ENCODE measurements around the gene IL16. TPM values are rescaled to one million over a fixed set of nuclear protein-coding genes. Genes with fewer than 3 reads are reported as not detected.

Gene IL16
- total RNA-seq, 6 experiments from 2014 or later = 2.0 to 6.8 (median 3.2) TPM

DNA sequence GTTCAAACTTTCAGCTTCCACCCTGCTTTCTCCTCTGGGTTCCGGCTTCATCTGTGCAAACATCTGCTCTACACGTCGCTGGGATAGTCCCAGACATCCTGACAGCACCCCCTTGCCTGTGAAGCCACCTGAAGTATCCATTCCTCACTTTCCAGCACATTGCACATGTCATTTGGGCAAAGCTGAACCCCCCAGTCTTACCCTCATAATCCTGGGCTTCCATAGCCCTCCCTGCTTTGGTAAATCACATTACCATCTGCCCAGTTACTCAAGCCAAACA lies 84.7 kb downstream of the IL16 start:
- H3K9me3 ChIP-seq = no peaks in the 10 kb centered on the region
- TF ChIP-seq, protein P1, sequence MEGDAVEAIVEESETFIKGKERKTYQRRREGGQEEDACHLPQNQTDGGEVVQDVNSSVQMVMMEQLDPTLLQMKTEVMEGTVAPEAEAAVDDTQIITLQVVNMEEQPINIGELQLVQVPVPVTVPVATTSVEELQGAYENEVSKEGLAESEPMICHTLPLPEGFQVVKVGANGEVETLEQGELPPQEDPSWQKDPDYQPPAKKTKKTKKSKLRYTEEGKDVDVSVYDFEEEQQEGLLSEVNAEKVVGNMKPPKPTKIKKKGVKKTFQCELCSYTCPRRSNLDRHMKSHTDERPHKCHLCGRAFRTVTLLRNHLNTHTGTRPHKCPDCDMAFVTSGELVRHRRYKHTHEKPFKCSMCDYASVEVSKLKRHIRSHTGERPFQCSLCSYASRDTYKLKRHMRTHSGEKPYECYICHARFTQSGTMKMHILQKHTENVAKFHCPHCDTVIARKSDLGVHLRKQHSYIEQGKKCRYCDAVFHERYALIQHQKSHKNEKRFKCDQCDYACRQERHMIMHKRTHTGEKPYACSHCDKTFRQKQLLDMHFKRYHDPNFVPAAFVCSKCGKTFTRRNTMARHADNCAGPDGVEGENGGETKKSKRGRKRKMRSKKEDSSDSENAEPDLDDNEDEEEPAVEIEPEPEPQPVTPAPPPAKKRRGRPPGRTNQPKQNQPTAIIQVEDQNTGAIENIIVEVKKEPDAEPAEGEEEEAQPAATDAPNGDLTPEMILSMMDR (IDR thresholded peaks at IDR 0.05) = no peak
- TF ChIP-seq POLR2A (IDR thresholded peaks at IDR 0.05) = no peak
- H3K27me3 ChIP-seq = no peaks in the 10 kb centered on the region
- ATAC-seq (no peak), DNase-seq (no peak)
- peaks cover 0 to 42% (median 15%) of the 10 kb centered on the region in 4 donors for H3K4me1 ChIP-seq
- no peak overlapping the region for H3K4me3 ChIP-seq
- 95% methylated on average over 3 of the region's 3 CpGs for WGBS (ENCODE audit: insufficient coverage, low coverage, low lambda C conversion rate, missing lambda C conversion rate)
- H3K27ac ChIP-seq = peak overlapping the region in 1 of 3 donors; percentile 54
- no peaks in the 10 kb centered on the region for H3K36me3 ChIP-seq
- intact Hi-C loops (cut with DNase I) = no loop called here

DNA sequence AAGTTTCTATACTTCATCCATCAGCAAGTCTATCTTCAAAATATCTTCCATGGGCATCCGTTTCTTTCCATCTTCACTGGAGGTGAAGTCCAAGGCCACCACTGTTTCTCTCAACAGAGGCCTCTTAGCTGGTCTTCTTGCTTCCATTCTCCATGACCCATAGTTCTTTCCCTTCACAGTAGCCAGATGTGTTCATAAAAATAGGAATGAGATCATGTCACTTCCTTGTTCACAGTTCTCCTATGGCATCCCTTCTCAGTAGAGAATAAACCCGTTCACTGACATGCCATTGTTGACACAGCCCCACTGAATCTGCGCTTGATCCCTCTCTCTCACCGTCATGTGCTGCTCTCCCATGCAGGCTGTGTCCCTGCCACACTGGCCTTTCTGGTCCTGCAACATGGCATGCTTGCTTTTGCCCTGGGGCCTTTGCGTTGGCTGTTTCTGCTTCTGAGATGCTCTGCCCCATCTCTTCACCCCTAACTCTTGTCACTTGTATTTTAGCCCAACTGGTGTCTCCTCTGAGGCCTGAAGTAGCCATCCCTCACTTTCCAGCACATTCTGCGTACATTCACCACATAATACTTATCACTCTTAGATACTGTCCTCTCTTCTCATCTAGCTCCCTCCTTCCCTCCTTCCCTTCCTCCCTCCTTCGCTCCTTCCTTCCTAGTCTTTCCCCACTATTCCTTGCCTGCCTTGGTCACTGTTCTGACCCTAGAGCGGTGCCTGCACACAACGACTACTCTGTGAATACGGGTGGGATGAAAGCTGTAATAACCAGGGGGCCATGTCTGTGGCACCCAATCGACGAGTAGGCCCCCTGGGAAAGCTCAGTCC lies 85.3 kb downstream of the IL16 start:
- 85% methylated on average over 10 of the region's 12 CpGs for WGBS (ENCODE audit: insufficient coverage, low coverage, low lambda C conversion rate, missing lambda C conversion rate)
- peak in 1 of 3 donors; percentile 27 for DNase-seq
- ATAC-seq = no peak

DNA sequence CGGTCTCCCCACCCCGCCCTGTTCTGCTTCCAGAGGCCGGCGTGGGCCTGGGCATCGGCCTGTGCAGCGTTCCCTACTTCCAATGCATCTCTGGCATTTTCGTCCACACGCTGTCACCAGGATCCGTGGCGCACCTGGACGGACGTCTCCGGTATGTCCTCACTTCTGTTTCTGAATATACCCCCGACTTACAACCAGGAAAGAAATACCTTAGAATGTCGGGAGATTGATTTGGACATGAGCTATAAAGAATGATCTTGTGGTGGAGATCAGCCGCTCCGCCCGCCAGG lies 85.9 kb downstream of the IL16 start:
- no peaks in the 10 kb centered on the region for H3K36me3 ChIP-seq
- ATAC-seq (no peak), DNase-seq (peak in 1 of 3 donors; percentile 39)
- H3K9me3 ChIP-seq = no peaks in the 10 kb centered on the region
- WGBS (ENCODE audit: insufficient coverage, low coverage, low lambda C conversion rate, missing lambda C conversion rate) = 97% methylated on average over 18 of the region's 18 CpGs
- TF ChIP-seq, protein P1 (IDR thresholded peaks at IDR 0.05) = no peak
- TF ChIP-seq POLR2A (IDR thresholded peaks at IDR 0.05) = no peak
- H3K27me3 ChIP-seq = no peaks in the 10 kb centered on the region
- no peak overlapping the region for H3K27ac ChIP-seq
- H3K4me1 ChIP-seq = peaks cover 0 to 39% (median 15%) of the 10 kb centered on the region in 4 donors
- intact Hi-C loops (cut with DNase I) = no loop called here
- no peak overlapping the region for H3K4me3 ChIP-seq

More for the DNA sequence above, 85.3 kb downstream of the IL16 start:
- Histone ChIP-seq H3K27me3 (no peaks in the 10 kb centered on the region), H3K36me3 (no peaks in the 10 kb centered on the region), H3K9me3 (no peaks in the 10 kb centered on the region), H3K27ac (no peak overlapping the region), H3K4me3 (no peak overlapping the region), H3K4me1 (peaks cover 0 to 41% (median 15%) of the 10 kb centered on the region in 4 donors)
- intact Hi-C loops (cut with DNase I) = no loop called here
- TF ChIP-seq POLR2A (IDR thresholded peaks at IDR 0.05) = no peak

DNA sequence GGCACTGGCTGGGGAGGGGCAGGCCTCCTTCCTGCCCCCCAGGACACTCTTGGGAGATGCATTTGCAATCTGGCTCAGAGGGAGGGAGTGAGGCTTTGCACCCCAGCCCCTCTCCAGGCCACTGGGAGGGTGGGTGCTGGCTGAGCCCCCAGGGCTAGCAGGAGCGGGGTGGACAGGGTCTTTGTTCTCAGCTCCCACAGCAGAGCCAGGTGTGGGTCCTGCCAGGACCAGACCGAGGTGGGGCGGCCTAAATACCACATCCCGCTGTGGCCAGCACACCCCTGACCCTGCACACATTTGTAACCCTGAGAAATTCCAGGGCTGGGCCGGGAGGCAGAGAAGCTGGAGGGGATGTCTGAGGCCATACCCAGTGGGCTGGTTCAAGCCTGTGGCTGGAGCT lies 86.2 kb downstream of the IL16 start:
- Histone ChIP-seq H3K4me1 (peaks cover 0 to 36% (median 15%) of the 10 kb centered on the region in 4 donors), H3K4me3 (no peak overlapping the region), H3K27ac (no peak overlapping the region), H3K36me3 (no peaks in the 10 kb centered on the region), H3K27me3 (no peaks in the 10 kb centered on the region), H3K9me3 (no peaks in the 10 kb centered on the region)
- TF ChIP-seq, protein P1 (IDR thresholded peaks at IDR 0.05) = no peak
- no peak for TF ChIP-seq POLR2A (IDR thresholded peaks at IDR 0.05)
- intact Hi-C loops (cut with DNase I) = no loop called here
- no CpG with 5 or more reads among the region's 5 CpGs for WGBS (ENCODE audit: insufficient coverage, low coverage, low lambda C conversion rate, missing lambda C conversion rate)
- ATAC-seq = no peak
- DNase-seq = peak in 1 of 3 donors; percentile 36

DNA sequence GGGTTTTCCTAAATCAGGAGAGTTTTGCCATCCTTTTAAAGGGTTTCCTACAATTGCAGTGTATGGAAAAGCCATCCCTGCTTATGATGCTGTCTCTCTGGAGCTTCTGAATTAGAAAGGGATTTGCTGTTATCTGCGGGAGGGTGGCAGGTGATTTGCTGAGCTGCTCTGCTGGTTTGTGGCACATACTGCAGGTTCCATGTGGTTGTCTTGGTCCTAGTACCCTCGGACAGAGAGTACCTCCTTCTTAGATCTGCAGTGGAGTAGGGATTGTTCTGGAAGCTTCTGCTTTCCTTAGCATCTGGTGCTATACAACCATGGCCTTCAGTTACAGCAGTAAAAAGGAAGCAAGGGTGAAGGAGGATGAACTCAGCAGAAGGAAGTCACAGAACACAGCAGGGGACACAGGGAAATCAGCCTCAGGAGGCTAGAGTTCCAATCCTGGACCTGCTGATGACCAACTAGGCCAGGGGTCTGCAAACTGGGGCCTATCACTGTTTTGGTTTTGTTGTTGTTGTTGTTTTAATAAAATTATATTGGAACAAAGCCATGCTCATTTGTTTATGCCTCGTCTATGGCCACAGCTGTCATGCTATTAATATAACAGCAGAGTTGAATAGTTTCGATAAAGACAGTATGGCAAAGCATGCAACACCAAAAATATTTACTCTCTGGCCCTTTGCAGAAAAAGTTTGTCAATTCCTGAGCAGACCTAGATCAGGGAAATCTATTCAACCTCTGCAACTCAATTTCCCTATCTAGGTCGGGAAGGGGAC lies 87.8 kb downstream of the IL16 start:
- no peak overlapping the region for H3K27ac ChIP-seq
- H3K36me3 ChIP-seq = no peaks in the 10 kb centered on the region
- ATAC-seq = peak; percentile 24 to 68 (median 52)
- H3K4me3 ChIP-seq = no peak overlapping the region
- no peak for TF ChIP-seq POLR2A (IDR thresholded peaks at IDR 0.05)
- TF ChIP-seq, protein P1 (IDR thresholded peaks at IDR 0.05) = no peak
- no peaks in the 10 kb centered on the region for H3K27me3 ChIP-seq
- peaks cover 0 to 20% (median 8%) of the 10 kb centered on the region in 4 donors for H3K4me1 ChIP-seq
- no peaks in the 10 kb centered on the region for H3K9me3 ChIP-seq
- 67% methylated on average over 4 of the region's 5 CpGs for WGBS (ENCODE audit: insufficient coverage, low coverage, low lambda C conversion rate, missing lambda C conversion rate)
- DNase-seq = peak in 1 of 3 donors; percentile 31
- intact Hi-C loops (cut with DNase I) = no loop called here
